NCI-H1048 (cell line): Measurements from ENCODE around the gene TAS2R50.

Experiments used
- DNase-seq: peaks from one replicate; lab custom pipeline; 2025; lab: John Stamatoyannopoulos, UW

The TAS2R50 gene

GRCh38 chr12:10952645-10953044, 34.1 kb downstream of the TAS2R50 start:
- no peak for DNase-seq

GRCh38 chr12:10943167-10943566, 43.5 kb downstream of the TAS2R50 start:
- no peak for DNase-seq

- no peak for DNase-seq
Observed at GRCh38 chr12:10941916-10942607, 44.6 kb downstream of the TAS2R50 start.

GRCh38 chr12:10941369-10941768, 45.3 kb downstream of the TAS2R50 start:
- DNase-seq: no peak

GRCh38 chr12:10940389-10940788, 46.3 kb downstream of the TAS2R50 start:
- no peak for DNase-seq

GRCh38 chr12:10939163-10939562, 47.5 kb downstream of the TAS2R50 start, which contains the start of gene TAS2R14:
TAS2R14 (minus strand) TSS chr12:10939263; CDS start chr12:10939207, 56 bp downstream.
- no peak for DNase-seq

- no peak for DNase-seq
Observed at GRCh38 chr12:10936506-10936905, 50.2 kb downstream of the TAS2R50 start.
